ENCODE measurements around the gene SHROOM1. TPM values are rescaled to one million over a fixed set of nuclear protein-coding genes. Genes with fewer than 3 reads are reported as not detected.

The SHROOM1 gene
- total RNA-seq, 1 donor from 2014 or later = 5.1 TPM

GRCh38 chr5:132825033-132825833 is 5.2 kb downstream of the SHROOM1 start:
- Mint-ChIP-seq H3K27ac (ENCODE audit: unreplicated experiment) (no peak overlapping the region), H3K4me3 (ENCODE audit: unreplicated experiment) (no peak overlapping the region), H3K36me3 (ENCODE audit: unreplicated experiment) (no peaks in the 10 kb centered on the region), H3K27me3 (ENCODE audit: unreplicated experiment) (peaks cover 28% of the 10 kb centered on the region), H3K4me1 (ENCODE audit: low read depth, unreplicated experiment) (no peaks in the 10 kb centered on the region), H3K9me3 (ENCODE audit: unreplicated experiment) (peaks cover 6% of the 10 kb centered on the region)
- peak; percentile 57 for DNase-seq
- TF ChIP-seq, protein P1, sequence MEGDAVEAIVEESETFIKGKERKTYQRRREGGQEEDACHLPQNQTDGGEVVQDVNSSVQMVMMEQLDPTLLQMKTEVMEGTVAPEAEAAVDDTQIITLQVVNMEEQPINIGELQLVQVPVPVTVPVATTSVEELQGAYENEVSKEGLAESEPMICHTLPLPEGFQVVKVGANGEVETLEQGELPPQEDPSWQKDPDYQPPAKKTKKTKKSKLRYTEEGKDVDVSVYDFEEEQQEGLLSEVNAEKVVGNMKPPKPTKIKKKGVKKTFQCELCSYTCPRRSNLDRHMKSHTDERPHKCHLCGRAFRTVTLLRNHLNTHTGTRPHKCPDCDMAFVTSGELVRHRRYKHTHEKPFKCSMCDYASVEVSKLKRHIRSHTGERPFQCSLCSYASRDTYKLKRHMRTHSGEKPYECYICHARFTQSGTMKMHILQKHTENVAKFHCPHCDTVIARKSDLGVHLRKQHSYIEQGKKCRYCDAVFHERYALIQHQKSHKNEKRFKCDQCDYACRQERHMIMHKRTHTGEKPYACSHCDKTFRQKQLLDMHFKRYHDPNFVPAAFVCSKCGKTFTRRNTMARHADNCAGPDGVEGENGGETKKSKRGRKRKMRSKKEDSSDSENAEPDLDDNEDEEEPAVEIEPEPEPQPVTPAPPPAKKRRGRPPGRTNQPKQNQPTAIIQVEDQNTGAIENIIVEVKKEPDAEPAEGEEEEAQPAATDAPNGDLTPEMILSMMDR (IDR thresholded peaks at IDR 0.05; ENCODE audit: partially characterized antibody, unreplicated experiment) = no peak

- TF ChIP-seq, protein P1 (IDR thresholded peaks at IDR 0.05; ENCODE audit: partially characterized antibody, unreplicated experiment) = no peak
- Mint-ChIP-seq H3K4me3 (ENCODE audit: unreplicated experiment) (no peak overlapping the region), H3K9me3 (ENCODE audit: unreplicated experiment) (peaks cover 6% of the 10 kb centered on the region), H3K36me3 (ENCODE audit: unreplicated experiment) (no peaks in the 10 kb centered on the region), H3K27ac (ENCODE audit: unreplicated experiment) (no peak overlapping the region), H3K4me1 (ENCODE audit: low read depth, unreplicated experiment) (no peaks in the 10 kb centered on the region), H3K27me3 (ENCODE audit: unreplicated experiment) (peaks cover 27% of the 10 kb centered on the region)
- no peak for DNase-seq
These were observed 6.0 kb downstream of the SHROOM1 start for GRCh38 chr5:132824426-132824825.

DNA sequence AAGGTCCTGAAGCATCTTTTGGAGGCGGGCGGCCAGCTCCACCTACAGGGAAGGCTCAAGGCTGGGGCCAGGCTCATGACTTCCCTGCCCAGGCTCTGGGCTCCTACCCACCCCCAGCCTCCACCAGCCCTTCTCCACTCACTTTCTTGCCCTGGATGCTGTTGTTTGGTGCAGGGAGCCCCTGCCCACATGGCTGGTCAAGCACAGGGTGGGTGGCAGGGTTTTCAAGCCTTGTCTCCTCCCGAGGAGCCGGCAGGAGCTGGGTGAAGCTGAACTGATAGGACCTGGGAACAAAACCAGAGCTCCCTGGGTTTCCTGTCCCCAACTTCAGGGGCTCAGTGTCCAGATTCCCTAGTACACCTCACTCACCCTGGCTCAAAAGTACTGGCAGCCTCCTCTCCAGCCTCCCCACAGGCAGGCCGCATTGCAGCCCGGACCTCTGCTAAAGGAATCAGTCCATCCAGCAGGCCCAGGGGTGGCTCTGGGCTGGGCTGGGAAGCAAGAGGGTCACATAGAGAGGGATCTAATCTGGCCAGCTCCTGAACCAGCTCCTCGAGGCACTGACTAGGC is 6.9 kb downstream of the SHROOM1 start:
- no peak overlapping the region for H3K27ac Mint-ChIP-seq (ENCODE audit: unreplicated experiment)
- no peak overlapping the region for H3K4me3 Mint-ChIP-seq (ENCODE audit: unreplicated experiment)
- DNase-seq = no peak
- no peaks in the 10 kb centered on the region for H3K4me1 Mint-ChIP-seq (ENCODE audit: low read depth, unreplicated experiment)
- TF ChIP-seq, protein P1 (IDR thresholded peaks at IDR 0.05; ENCODE audit: partially characterized antibody, unreplicated experiment) = no peak
- peaks cover 24% of the 10 kb centered on the region for H3K27me3 Mint-ChIP-seq (ENCODE audit: unreplicated experiment)
- H3K9me3 Mint-ChIP-seq (ENCODE audit: unreplicated experiment) = peaks cover 2% of the 10 kb centered on the region
- no peaks in the 10 kb centered on the region for H3K36me3 Mint-ChIP-seq (ENCODE audit: unreplicated experiment)

DNA sequence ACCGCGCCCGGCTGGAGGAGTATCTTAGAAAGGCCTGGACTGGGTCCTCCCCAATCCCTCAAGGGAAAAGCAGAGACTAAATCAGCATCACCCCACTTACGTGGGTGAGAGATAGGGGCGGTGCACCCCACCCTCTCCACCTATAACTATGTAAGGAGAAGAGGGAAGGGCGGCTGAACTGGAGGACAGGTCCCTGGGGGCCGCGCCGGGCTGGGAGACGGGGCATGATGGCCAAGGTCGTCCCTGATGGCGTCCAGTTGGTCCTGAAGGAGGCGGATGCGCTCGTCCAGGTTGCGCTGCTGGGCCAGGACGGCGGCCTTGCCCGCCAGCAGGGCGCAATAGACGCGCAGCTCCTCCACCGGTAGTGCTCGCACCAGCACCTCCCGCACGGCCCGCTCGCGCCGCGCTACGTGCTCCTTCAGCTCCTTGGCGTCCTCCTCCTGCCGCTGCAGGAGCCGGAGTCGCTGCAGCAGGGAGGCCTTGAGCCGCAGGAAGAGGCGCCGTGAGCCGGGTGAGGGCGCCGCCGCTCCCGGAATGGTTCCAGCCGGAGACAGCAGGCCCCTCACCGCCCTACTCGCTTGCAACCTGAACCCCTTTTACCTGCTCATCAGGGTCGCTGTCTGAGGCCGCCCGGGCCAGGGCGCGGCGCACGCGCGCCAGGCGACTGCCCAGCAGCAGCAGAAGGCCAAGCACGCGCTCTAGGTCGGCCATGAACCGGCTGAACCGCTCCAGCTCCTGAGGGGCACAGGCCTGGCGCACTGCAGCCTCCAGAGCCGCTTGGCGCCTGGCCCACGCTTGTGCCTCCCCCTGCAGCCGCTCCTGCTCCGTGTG is 7.6 kb downstream of the SHROOM1 start:
- no peaks in the 10 kb centered on the region for H3K36me3 Mint-ChIP-seq (ENCODE audit: unreplicated experiment)
- TF ChIP-seq, protein P1 (IDR thresholded peaks at IDR 0.05; ENCODE audit: partially characterized antibody, unreplicated experiment) = no peak
- H3K9me3 Mint-ChIP-seq (ENCODE audit: unreplicated experiment) = peaks cover 2% of the 10 kb centered on the region
- H3K4me3 Mint-ChIP-seq (ENCODE audit: unreplicated experiment) = no peak overlapping the region
- peak; percentile 60 for DNase-seq
- H3K27me3 Mint-ChIP-seq (ENCODE audit: unreplicated experiment) = peaks cover 24% of the 10 kb centered on the region
- no peak overlapping the region for H3K27ac Mint-ChIP-seq (ENCODE audit: unreplicated experiment)
- no peaks in the 10 kb centered on the region for H3K4me1 Mint-ChIP-seq (ENCODE audit: low read depth, unreplicated experiment)
